NCI-H748 (cell line): ENCODE data around the gene SMARCB1.
A peak's percentile ranks its signal among the peaks of the same experiment; 100 is the strongest.

Experiments used
- DNase-seq: peaks from one replicate; lab custom pipeline; 2025; ENCODE audit not compliant: unreplicated experiment; lab: John Stamatoyannopoulos, UW

The SMARCB1 gene

GRCh38 chr22:23762842-23763578 is 23.8 kb upstream of the SMARCB1 start, which contains the start of gene C22orf15:
TSS of gene C22orf15 (plus strand) at chr22:23762990. CDS start at chr22:23763307, 317 bp downstream.
- DNase-seq: no peak

- no peak for DNase-seq
These were observed 23.2 kb upstream of the SMARCB1 start for GRCh38 chr22:23763579-23763945.

- DNase-seq: no peak
These were observed 22.8 kb upstream of the SMARCB1 start for GRCh38 chr22:23763954-23764353.

GRCh38 chr22:23764899-23765881 is 21.6 kb upstream of the SMARCB1 start:
- no peak for DNase-seq

- DNase-seq: no peak
These were observed 19.5 kb upstream of the SMARCB1 start for GRCh38 chr22:23767303-23767672.

- peak; percentile 77 for DNase-seq
These were observed 18.9 kb upstream of the SMARCB1 start, which contains the start of gene CHCHD10 for GRCh38 chr22:23767673-23768548. TSS of gene CHCHD10 (minus strand) at chr22:23767972. CDS start at chr22:23767874, 98 bp downstream.

- no peak for DNase-seq
These were observed 17.3 kb upstream of the SMARCB1 start for GRCh38 chr22:23769321-23769965.

- DNase-seq: no peak
These were observed 14.5 kb upstream of the SMARCB1 start for GRCh38 chr22:23772315-23772648.

- peak; percentile 84 for DNase-seq
These were observed 13.9 kb upstream of the SMARCB1 start, which contains the start of gene MMP11 for GRCh38 chr22:23772649-23773473. TSS of gene MMP11 (plus strand) at chr22:23772849. CDS start at chr22:23772871, 22 bp downstream.

- DNase-seq: no peak
These were observed 13.2 kb upstream of the SMARCB1 start for GRCh38 chr22:23773483-23774113.

- no peak for DNase-seq
These were observed 12.4 kb upstream of the SMARCB1 start for GRCh38 chr22:23774114-23774921.

- no peak for DNase-seq
These were observed 11.8 kb upstream of the SMARCB1 start for GRCh38 chr22:23774922-23775436.

- DNase-seq: no peak
These were observed 10.9 kb upstream of the SMARCB1 start for GRCh38 chr22:23775779-23776375.

- no peak for DNase-seq
These were observed 8.8 kb upstream of the SMARCB1 start for GRCh38 chr22:23777776-23778576.

- no peak for DNase-seq
These were observed 8.2 kb upstream of the SMARCB1 start for GRCh38 chr22:23778577-23778900.

GRCh38 chr22:23779083-23779482 is 7.7 kb upstream of the SMARCB1 start:
- DNase-seq: no peak

GRCh38 chr22:23779731-23780130 is 7.0 kb upstream of the SMARCB1 start:
- DNase-seq: no peak
